ENCODE data around the gene CAPSL. TPM values are rescaled to one million over a fixed set of nuclear protein-coding genes. Genes with fewer than 3 reads are reported as not detected.
"Not testable (repeated sequence)": the region's sequence is repeated elsewhere in the genome, so short reads cannot be mapped to it uniquely, and the experiment has no call there.

Gene CAPSL
- total RNA-seq: not detected in 2 replicates
- long read RNA-seq: 0 reads

DNA sequence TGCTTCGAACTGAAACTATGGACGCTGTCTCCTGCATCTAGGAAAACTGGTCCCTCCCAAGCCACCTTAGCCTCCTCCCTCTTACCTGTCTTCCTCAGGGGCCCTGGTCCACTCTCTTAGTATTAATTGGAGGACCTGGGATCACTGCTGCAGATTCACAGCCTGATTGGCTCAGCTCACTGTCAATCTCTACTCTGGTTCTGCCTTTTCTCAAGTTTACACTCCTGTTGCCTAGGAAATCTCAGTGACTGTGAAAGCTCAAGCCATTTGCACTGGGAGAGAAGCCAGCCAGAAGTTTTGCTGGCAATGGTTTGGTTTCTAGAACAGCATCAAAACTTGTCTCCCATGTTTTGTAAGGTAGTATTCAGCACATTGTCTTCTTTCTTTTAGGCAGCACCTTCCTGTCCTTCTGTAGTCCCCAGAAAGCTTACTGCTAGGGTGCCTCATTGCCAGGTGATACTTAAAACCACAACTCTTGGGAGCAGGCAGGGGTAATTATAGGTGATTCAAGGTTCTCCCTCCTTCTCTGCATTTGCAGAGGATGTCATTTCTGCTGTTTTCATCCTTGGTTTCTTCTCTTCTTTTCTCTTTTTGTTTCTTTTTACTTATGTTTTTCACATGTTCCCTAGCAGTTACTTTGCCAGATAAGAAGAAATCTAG, at the start of gene CAPSL:
Gene CAPSL, minus strand, starts transcription at position 55 of the 660 bp plus-strand sequence. CDS start 17,502 bp downstream, outside the sequence.
- Mint-ChIP-seq H3K27ac (ENCODE audit: unreplicated experiment) (no peak within 1 kb of the TSS), H3K27me3 (ENCODE audit: low read depth) (peaks cover 18% of the 10 kb centered on the region), H3K4me3 (no peak within 1 kb of the TSS), H3K9me3 (no peaks in the 10 kb centered on the region), H3K36me3 (ENCODE audit: low read depth) (no peaks in the 10 kb centered on the region), H3K4me1 (peaks cover 6% of the 10 kb centered on the region)
- peak; percentile 22 for DNase-seq (ENCODE audit: low read depth, low spot score)
- TF ChIP-seq, protein P1, sequence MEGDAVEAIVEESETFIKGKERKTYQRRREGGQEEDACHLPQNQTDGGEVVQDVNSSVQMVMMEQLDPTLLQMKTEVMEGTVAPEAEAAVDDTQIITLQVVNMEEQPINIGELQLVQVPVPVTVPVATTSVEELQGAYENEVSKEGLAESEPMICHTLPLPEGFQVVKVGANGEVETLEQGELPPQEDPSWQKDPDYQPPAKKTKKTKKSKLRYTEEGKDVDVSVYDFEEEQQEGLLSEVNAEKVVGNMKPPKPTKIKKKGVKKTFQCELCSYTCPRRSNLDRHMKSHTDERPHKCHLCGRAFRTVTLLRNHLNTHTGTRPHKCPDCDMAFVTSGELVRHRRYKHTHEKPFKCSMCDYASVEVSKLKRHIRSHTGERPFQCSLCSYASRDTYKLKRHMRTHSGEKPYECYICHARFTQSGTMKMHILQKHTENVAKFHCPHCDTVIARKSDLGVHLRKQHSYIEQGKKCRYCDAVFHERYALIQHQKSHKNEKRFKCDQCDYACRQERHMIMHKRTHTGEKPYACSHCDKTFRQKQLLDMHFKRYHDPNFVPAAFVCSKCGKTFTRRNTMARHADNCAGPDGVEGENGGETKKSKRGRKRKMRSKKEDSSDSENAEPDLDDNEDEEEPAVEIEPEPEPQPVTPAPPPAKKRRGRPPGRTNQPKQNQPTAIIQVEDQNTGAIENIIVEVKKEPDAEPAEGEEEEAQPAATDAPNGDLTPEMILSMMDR (conservative IDR thresholded peaks at IDR 0.05): no peak

DNA sequence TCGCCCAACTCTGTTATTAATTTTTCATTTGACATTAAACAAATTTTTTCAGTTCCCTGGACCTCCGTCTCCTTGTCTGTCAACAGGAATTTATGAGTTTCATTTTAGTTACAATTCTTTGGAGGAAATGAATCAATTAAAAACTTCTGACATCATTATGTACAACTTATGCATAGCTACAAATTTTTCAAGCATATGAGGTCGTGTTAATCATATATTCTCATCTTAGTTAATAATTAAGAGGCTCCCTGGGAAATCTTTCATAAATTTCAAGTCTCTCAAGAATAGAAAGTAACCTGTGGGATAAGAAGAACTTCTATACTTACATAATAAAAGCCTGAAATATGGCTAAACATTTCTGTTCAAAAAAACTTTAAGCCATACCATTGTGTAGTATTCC, 49.4 kb upstream of the CAPSL start:
- Mint-ChIP-seq H3K4me3 (no peak overlapping the region), H3K9me3 (peaks cover 9% of the 10 kb centered on the region), H3K4me1 (peaks cover 9% of the 10 kb centered on the region), H3K27me3 (ENCODE audit: low read depth) (peaks cover 58% of the 10 kb centered on the region), H3K27ac (ENCODE audit: unreplicated experiment) (no peak overlapping the region), H3K36me3 (ENCODE audit: low read depth) (peaks cover 2% of the 10 kb centered on the region)
- no peak for DNase-seq (ENCODE audit: low read depth, low spot score)
- TF ChIP-seq, protein P1 (conservative IDR thresholded peaks at IDR 0.05): no peak

DNA sequence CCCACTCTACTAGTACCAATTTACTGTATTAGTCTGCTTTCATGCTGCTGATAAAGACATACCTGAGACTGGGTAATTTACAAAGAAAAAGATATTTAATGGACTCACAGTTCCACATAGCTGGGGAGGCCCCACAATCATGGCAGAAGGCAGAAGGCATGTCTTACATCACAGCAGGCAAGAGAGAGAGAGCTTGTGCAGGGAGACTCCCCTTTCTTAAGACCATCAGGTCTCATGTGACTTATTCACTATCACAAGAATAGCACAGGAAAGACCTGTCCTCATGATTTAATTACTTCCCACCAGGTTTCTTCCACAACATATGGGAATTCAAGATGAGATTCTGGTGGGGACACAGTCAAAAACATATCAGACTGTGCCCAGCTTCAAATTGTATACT, 41.3 kb upstream of the CAPSL start:
- Mint-ChIP-seq H3K27me3 (ENCODE audit: low read depth) (no peaks in the 10 kb centered on the region), H3K4me1 (no peaks in the 10 kb centered on the region), H3K27ac (ENCODE audit: unreplicated experiment) (no peak overlapping the region), H3K36me3 (ENCODE audit: low read depth) (peaks cover 8% of the 10 kb centered on the region), H3K9me3 (peaks cover 24% of the 10 kb centered on the region), H3K4me3 (no peak overlapping the region)
- TF ChIP-seq, protein P1 (conservative IDR thresholded peaks at IDR 0.05): no peak
- DNase-seq (ENCODE audit: low read depth, low spot score): no peak

DNA sequence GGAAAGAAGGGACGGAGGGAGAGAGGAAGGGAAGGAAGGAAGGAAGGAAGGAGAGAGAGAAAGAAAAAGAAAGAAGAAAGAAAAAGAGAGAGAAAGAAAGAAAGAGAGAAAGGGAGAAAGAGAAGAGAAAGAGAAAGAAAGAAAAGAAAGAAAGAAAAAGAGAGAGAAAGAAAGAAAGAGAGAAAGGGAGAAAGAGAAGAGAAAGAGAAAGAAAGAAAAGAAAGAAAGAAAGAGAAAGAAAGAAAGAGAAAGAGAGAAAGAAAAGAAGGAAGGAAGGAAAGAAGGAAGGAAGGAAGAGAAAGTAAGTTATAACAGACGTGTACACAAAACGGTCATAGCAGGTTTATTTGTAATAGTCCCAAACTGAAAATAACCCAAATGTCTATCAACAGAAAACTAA, 38.4 kb upstream of the CAPSL start:
- H3K27ac Mint-ChIP-seq (ENCODE audit: unreplicated experiment); H3K27me3 Mint-ChIP-seq (ENCODE audit: low read depth); H3K36me3 Mint-ChIP-seq (ENCODE audit: low read depth); H3K4me3 Mint-ChIP-seq; H3K4me1 Mint-ChIP-seq; DNase-seq (ENCODE audit: low read depth, low spot score): not testable (repeated sequence)
- peaks cover 13% of the 10 kb centered on the region for H3K9me3 Mint-ChIP-seq

DNA sequence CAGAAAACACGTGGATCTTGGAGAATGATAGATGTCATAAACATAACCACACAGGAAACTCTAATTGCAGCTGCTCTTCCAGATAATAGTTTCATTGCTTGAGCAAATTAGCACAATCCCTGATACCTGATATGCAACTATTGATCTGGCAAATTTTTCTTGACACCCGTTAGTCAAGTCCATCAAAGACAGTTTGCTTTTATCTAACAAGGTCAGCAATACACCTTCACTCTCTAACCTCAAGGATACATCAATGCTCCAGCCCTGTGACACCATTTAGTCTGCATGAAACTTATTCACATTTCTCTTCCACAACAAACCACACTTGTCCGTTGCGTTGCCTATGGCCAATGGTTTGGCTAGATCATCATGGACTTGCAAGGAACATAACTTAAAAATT, 36.1 kb upstream of the CAPSL start:
- H3K4me1 Mint-ChIP-seq: no peaks in the 10 kb centered on the region
- no peak overlapping the region for H3K4me3 Mint-ChIP-seq
- H3K27ac Mint-ChIP-seq (ENCODE audit: unreplicated experiment): no peak overlapping the region
- no peaks in the 10 kb centered on the region for H3K36me3 Mint-ChIP-seq (ENCODE audit: low read depth)
- DNase-seq (ENCODE audit: low read depth, low spot score): no peak
- H3K9me3 Mint-ChIP-seq: peaks cover 12% of the 10 kb centered on the region
- TF ChIP-seq, protein P1 (conservative IDR thresholded peaks at IDR 0.05): no peak
- peaks cover 3% of the 10 kb centered on the region for H3K27me3 Mint-ChIP-seq (ENCODE audit: low read depth)

DNA sequence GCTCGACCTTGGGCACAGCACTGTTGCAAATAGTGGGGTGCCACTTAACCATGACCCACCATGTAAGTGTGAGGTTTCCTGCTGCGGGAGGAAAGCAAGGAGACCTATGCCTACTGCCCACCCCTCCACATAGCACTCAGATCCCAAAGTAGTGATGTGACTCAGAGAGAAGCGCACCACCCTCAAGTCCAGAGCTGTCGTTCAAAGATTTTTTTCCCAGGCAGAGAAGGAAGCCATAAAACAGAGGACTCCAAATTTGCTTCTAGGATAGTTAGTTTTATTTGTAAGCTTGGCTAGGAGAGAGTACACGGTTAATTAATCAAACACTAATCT, 33.4 kb upstream of the CAPSL start:
- TF ChIP-seq, protein P1 (conservative IDR thresholded peaks at IDR 0.05): no peak
- no peak overlapping the region for H3K27ac Mint-ChIP-seq (ENCODE audit: unreplicated experiment)
- no peak for DNase-seq (ENCODE audit: low read depth, low spot score)
- H3K36me3 Mint-ChIP-seq (ENCODE audit: low read depth): no peaks in the 10 kb centered on the region
- no peaks in the 10 kb centered on the region for H3K4me1 Mint-ChIP-seq
- no peak overlapping the region for H3K4me3 Mint-ChIP-seq
- peaks cover 13% of the 10 kb centered on the region for H3K27me3 Mint-ChIP-seq (ENCODE audit: low read depth)
- H3K9me3 Mint-ChIP-seq: peaks cover 5% of the 10 kb centered on the region

Measured in neural crest cell (in vitro differentiated cells).